HS-27A (cell line): Measurements from ENCODE around the gene SLC22A9.
"Not testable (repeated sequence)": the region's sequence is repeated elsewhere in the genome, so short reads cannot be mapped to it uniquely, and the experiment has no call there.

Source experiments
- DNase-seq: peaks from one replicate; pipeline ENCODE4 v3.0.0-alpha.2; 2012; ENCODE audit warnings: low read depth, missing footprints

Gene SLC22A9

DNA sequence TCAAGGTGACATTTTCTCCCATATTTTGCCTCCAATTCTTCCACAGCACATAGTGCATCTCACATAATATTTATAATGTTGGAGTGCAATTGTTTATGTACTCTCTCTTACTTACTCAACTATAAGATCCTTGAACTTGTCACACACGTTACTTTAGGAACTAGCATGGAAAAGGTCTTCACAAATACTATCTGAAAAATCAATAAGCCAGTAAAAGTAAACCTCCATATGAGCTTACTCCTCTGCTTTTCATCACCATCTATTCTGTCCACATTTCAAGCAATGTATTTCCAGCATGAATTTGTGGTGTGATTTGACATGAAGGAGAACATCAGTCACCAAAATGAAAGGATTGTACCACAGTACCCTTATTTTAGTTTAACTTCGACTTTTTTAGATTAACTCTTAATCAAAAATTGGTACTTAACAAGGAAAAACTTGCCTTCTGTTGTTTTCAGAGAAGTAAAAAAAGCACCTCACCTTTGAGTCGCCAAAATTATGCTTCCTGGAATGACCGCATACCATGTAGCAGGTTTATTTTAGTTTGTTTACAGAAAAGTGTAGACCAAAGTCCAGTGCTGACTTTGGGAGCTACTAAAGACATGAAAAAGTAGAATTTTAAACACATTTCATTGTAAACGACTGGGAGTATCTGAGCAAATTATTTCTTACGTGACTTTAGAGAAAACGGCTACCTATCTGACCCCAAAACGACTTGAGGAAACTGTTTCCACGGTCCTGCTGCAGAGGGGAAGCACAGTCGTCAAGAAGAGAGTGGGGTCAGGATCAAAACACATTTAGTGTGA, at the start of gene SLC22A9:
Gene SLC22A9, plus strand, starts transcription at position 621 of the 806 bp plus-strand sequence. CDS start 272 bp downstream, outside the sequence.
- no peak for DNase-seq

DNA sequence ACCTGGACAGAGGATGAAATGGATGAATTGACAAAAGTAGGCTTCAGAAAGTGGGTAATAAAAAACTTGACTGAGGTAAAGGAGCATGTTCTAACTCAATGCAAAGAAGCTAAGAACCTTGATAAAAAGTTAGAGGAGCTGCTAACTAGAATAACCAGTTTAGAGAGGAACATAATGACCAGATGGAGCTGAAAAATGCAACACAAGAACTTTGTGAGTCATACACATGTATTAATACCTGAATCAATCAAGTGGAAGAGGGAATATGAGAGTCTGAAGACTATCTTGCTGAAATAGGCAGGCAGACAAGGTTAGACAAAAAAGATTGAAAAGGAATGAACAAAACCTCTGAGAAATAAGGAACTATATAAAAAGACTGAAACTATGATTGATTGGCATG, 47.9 kb upstream of the SLC22A9 start:
- DNase-seq, result no peak

DNA sequence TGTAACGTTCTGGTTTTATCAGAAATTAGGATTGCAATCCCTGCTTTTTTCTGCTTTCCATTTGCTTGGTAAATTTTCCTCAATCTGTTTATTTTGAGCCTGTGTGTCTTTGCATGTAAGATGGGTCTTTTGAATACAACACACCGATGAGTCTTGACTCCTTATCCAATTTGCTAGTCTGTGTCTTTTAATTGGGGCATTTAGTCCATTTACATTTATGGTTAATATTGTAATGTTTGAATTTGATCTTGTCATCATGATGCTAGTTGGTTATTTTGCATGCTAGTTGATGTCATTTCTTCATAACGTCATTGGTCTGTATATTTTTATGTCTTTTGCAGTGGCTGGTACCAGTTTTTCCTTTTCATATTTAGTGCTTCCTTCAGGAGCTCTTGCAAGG, 34.5 kb upstream of the SLC22A9 start:
- not testable (repeated sequence) for DNase-seq

DNA sequence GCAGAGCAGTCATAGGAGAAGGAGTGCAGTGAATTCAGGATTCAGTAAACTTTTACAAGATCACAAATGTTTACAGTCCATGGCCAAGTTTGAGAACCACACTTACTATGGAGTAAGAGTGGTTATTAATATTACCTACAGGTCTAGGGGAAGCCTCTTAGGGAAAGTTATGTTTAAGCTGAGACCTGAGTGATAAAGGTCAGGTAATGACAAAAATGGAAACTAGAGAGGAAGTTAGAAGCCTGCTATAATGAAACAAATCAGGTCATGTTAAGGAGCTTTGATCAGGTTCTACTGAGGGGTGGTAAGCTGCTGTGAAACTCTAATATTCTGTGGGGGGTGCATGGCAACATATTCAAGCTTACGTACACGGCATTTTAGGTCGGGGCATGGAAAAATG, 32.5 kb upstream of the SLC22A9 start:
- no peak for DNase-seq

DNA sequence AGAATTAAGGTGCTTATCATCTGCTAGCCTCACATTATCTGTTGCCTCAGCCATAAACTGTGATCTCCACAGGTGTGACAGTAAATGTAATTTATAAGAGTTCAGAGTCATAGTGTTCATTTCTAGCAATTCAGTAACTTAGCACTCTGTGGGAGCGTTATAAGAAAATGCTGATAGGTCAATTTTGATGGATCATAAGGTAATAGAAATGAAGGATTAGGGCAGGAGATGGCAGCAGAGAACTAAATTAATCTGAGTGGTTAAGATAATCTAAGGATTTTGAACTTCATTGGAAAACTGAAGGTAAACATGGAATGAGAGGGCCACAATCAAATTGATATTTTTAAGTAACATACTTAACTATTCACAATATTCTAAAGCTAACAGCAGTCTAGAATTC, 26.5 kb upstream of the SLC22A9 start:
- DNase-seq, result no peak

DNA sequence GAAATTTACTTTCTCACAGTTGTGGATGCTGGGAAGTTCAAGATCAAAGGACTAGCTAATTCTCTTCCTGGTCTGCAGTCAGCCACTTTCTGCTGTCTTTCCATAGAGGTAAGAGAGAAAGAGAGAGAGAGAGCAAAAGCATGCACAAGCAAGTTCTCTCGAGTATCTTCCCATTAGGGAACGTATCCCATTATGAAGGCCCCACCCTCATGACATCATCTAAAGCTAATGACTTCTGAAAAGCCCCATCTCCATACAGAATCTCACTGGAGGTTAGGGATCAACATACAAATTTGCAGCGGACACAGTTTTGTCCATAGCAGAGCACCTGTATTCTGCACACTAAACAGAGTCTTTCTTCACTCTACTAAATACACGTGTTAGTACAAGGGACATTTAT, 17.4 kb upstream of the SLC22A9 start:
- DNase-seq, result no peak

DNA sequence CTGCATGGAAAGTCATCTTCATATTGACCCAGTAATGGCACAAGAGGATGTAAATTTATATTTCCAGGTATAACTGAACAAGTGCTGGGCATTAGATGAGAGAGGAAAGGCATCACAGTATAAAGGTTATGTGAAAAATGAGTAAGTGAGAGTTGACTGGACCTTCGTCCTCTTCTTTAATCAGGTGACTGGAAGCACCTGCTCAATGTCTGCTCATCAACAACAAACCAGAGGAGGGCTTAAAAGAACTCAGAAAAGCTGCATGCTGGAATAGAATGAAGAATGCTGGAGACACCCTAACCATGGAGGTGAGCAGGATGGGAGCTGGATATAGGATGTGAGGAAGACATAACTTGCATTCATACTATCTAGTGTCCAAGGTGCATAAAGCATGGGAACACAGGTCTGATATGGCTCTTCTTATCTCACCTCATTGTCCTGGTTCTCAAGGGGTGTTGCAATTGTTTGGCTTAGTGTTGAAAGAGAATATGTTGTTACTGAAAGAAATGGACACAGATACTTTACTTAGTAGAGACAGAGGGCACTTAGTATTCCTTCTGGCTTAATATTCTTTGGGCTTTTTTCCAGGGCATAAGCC, 7.3 kb upstream of the SLC22A9 start:
- DNase-seq, result no peak

DNA sequence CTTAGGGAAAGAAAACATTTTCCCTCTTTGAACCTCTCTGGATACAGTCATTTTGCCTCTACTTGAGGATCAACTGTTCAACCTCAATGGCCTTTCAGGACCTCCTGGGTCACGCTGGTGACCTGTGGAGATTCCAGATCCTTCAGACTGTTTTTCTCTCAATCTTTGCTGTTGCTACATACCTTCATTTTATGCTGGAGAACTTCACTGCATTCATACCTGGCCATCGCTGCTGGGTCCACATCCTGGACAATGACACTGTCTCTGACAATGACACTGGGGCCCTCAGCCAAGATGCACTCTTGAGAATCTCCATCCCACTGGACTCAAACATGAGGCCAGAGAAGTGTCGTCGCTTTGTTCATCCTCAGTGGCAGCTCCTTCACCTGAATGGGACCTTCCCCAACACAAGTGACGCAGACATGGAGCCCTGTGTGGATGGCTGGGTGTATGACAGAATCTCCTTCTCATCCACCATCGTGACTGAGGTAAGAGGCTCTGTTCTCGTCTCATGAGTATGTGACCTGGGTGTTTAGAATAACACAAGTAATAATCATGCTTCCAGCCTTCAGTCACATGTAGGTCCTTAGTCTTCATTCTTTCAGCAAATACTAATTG, 495 bp downstream of the SLC22A9 start:
- DNase-seq, result no peak

DNA sequence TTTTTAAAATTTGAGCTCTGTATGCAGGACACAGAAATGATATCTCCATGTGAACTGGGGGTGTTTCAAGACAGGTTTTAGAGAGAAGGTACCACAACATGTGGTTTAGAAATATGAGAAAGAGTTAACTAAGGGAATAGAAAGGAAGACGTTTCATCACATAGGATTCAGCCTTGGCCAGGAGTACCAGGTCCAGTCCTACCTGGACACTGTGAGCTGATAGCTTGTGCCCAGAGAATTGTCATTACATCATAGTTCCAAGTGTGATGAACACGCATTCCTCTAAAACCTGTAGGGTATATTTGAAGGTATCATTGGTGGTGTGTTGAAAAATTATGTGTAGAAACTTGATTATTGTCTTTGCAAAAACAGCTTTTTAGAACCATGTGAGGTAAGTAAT, 1.8 kb downstream of the SLC22A9 start:
- no peak for DNase-seq

DNA sequence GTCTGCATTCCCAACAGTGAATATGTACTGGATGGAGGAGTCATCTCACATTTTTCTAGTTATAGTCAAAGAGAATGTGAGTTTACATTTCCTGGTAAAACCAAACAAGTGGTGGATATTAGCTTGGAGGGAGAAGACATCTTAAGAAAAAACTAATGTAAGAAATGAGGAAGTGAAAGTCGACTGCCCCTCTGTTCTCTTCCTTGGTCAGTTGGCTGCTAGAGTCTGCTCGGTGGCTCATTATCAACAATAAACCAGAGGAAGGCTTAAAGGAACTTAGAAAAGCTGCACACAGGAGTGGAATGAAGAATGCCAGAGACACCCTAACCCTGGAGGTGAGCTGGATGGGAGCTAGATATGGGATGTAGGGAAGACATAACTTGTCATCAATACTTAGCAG, 5.8 kb downstream of the SLC22A9 start:
- DNase-seq, result no peak

DNA sequence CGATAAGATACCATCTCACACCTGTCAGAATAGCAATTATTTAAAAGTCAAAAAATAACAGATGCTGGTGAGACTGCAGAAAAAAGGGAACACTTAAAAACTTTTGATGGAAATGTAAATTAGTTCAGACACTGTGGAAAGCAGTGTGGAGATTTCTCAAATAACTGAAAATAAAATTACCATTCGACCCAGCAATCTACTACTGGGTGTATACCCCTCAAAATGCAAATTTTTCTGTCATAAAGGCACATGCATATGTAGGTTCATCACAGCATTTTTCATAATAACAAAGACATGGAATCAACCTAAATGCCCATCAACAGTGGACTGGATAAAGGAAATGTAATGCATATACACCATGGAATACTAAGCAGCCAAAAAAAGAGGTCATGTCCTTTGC, 10.5 kb downstream of the SLC22A9 start:
- no peak for DNase-seq

DNA sequence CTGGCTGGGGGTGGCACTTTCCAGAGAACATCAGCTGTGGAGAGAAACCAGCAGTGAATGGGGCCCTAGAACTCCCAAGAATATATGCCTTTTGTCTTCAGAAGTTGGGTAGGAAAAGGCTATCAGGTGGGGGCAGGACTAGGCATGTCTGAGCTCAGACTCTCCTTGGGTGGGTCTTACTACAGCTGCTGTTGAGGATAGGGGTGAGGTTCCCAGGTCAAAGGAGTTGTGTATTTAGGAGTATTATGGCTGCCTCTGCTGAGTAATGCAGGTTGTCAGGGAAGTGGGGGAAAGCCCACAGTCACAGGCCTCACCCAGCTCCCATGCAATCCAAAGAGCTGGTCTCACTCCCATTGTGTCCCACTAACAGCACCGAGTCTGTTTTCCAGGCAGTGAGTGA, 26.1 kb downstream of the SLC22A9 start:
- DNase-seq, result no peak

DNA sequence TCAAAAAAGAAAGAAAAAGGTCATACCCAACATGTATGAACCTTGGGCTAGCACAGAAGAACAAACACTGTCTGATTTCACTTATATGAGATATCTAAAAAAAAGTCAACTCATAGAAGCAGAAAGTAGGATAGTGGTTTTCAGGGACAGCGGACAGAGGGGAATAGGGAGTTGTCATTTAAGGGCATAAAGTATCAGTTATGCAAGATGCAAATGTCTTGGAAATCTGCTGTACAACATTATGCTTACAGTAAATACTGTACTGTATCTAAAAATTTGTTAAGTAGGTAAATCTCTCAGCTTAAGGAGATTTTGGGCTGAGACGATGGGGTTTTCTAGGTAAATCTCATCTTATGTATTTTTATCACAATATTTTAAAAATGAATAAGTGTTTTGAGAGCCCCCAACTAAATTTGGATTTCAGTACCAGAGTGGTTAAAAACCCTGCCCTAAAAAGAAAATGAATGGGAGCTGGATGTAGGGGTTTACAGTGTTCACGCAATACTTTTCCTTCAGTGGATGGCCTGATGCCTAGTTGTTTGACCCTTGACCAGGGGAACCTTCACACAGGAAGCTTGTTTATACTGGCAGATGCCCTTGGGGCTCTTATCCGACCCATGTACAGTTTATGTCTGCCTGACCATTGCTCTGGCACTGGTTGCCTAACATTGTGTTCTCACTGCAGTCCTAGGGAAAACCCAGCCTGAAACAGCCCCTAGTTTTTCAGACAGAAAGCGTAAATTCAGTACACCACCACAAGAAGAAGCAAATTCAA, 34.8 kb downstream of the SLC22A9 start:
- DNase-seq, result no peak

DNA sequence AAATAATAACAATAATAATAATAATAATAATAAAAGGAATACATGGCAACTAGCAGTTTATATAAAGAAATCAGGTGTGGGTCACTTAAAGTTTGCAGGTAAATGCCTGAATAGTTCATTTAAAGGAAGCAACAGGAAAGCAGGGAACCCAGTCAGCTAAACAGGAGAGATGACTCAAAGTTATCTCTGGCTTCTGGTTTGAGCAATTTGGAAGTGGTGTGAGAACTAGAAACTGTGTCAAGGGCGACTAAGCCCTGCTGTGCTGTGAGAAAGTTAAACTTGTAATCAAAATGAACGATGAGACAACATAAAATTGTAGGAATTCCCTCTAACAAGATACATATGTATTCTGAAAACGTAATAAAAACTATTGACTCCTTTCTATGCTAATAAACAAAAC, 35.5 kb downstream of the SLC22A9 start:
- no peak for DNase-seq

DNA sequence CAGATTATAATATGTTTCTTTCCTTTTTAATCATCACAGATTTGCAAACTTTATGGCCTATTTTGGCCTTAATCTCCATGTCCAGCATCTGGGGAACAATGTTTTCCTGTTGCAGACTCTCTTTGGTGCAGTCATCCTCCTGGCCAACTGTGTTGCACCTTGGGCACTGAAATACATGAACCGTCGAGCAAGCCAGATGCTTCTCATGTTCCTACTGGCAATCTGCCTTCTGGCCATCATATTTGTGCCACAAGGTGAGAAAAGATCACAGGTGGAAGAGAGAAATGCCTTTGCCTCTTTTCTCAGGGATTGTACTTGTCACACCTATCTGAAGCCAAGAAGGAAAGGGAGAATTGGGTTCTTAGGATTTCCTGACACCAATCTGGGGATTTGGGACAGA, 36.9 kb downstream of the SLC22A9 start:
- DNase-seq, result no peak

DNA sequence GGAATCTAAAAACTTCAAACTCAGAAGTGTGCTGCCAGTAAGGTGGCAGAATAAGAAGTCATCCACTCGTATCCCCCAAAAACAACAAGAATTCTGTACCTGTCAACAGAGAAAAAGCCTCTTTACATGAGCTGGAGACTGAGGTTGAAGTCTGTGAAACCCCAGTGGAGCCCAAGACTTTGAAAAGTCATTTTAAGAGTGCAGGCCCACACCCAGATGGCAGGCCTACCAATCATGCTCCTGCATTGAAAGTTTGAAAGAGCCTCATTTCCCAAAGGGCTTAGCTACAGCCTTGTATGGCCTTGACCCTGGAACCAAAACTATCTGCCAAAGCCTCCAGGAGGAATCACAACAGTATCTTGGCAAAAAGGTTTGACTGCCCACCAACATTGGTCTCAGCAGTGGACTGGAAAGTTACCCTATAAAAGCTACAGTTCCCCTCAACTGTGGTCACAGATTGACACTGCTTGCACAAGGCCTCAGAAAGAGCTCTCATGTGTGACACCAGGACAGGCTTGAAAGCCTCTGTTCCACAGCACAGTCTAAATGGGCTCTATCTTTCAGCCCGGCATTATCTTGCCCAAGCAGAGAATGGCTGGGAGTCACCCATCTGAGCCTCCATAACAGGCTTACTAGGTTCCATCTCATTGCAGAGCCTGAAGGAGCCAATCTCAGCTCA, 47.7 kb downstream of the SLC22A9 start:
- DNase-seq, result no peak

DNA sequence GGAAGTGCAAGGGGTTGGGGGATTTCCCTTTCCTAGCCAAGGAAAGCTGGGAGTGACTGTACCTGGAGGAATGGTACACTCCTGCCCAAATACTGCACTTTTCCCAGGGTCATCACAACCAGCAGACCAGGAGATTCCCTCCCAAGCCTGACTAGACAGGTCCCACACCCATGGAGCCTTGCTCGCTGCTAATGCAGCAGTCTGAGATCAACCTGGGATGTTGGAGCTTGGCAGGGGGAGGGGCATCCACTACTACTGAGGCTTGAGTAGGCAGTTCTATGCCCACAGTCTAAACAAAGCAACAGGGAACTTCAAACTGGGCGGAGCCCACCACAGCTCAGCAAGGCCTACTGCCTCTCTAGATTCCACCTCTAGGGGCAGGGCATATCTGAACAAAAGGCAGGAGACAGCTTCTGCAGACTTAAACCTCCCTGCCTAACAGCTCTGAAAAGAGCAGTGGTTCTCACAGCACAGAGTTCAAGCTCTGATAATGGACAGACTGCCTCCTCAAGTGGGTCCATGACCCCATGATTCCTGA, 58.5 kb downstream of the SLC22A9 start:
- no peak for DNase-seq

DNA sequence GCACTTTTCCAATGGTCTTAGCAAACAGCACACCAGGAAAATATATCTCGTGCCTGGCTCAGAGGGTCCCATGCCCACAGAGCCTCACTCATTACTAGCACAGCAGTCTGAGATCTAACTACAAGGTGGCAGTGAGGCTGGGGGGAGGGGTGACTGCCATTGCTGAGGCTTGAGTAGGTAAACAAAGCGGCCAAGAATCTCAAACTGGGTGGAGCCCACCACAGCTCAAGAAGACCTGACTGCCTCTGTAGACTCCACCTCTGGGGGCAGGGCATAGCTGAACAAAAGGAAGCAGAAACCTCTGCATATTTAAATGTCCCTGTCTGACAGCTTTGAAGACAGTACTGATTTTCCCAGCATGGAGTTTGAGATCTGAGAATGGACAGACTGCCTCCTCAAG, 61.1 kb downstream of the SLC22A9 start:
- not testable (repeated sequence) for DNase-seq

DNA sequence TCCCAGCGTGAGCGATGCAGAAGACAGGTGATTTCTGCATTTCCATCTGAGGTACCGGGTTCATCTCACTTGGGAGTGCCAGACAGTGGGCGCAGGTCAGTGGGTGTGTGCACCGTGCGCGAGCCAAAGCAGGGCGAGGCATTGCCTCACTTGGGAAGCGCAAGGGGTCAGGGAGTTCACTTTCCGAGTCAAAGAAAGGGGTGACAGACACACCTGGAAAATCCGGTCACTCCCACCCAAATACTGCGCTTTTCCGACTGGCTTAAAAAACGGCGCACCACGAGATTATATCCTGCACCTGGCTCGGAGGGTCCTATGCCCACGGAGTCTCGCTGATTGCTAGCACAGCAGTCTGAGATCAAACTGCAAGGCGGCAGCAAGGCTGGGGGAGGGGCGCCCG, 65.8 kb downstream of the SLC22A9 start:
- not testable (repeated sequence) for DNase-seq

DNA sequence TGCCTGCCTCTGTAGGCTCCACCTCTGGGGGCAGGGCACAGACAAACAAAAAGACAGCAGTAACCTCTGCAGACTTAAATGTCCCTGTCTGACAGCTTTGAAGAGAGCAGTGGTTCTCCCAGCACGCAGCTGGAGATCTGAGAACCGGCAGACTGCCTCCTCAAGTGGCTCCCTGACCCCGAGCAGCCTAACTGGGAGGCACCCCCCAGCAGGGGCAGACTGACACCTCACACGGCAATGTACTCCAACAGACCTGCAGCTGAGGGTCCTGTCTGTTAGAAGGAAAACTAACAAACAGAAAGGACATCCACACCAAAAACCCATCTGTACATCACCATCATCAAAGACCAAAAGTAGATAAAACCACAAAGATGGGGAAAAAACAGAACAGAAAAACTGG, 66.2 kb downstream of the SLC22A9 start:
- DNase-seq, result not testable (repeated sequence)

DNA sequence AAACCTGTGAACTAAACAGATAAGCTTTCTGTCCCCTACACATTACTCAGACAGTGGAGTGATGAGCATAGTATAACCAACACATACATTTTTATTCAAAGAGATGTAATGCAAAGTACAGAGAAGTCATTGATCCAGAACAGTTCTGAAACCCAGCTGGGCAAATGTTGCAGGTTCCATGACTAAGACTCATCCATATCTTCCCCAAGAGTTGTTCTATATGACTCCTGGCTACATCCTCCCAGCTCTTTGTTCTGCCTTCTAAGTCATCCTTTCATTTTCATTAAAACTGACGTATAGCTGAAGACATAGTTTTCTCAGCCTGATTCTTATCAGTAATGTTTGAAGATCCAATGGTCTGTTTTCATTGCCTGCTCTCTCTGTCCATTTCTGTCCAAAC, 74.1 kb downstream of the SLC22A9 start:
- DNase-seq, result no peak

DNA sequence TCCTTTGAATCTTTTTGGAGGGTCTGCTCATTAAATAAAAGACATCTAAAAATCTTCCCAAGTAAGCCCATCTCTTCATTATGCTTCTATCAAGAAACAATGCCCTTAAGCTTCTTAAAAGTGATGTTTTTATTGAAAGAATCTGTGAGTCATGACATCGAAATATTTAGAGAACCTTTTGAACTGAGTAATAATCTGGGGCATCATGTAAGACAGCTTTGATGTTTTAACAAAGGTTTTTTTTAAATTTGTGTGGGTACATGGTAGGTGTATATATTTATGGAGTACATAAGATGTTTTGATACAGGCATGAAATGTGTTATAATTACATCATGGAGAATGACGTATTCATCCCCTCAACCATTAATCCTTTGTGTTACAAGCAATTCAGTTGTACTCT, 74.6 kb downstream of the SLC22A9 start:
- DNase-seq, result no peak
